HepG2 (cell line): ENCODE measurements around the gene PCDH12. TPM values are rescaled to one million over a fixed set of nuclear protein-coding genes. Genes with fewer than 3 reads are reported as not detected.

Experiments used
- ATAC-seq: fragments of 200-7000 bp; cut with Tn5 transposase; 3 replicates; pipeline ENCODE4 v1.9.1; 2020; ENCODE audit warnings: mild to moderate bottlenecking, moderate library complexity
- BruUV-seq: library from RNA; stranded (reverse); fragments of 400-500 nt; replicated peaks from 2 replicates; lab custom pipeline; 2021; lab: Mats Ljungman, UMichigan
- CTCF ChIA-PET: fragments of 300-600 bp; formaldehyde crosslinking; extraction: SDS; loops from one replicate; lab custom pipeline; 2021; ENCODE audit warnings: low total read pairs, inconsistent platforms, low intra/inter-chr PET ratio; lab: Yijun Ruan, JAX
- POLR2A ChIA-PET: fragments of 350-600 bp; sonication (Branson Sonifier 250); formaldehyde crosslinking; loops from one replicate; lab custom pipeline; 2020; ENCODE audit warnings: antibody characterized with exemption, inconsistent platforms; lab: Yijun Ruan, JAX
- DNase-seq: peaks from one replicate; pipeline ENCODE4 v3.0.0-alpha.2; 2015; ENCODE audit warnings: low spot score
- FAIRE-seq: peaks from 3 replicates; lab custom pipeline; 2011; peaks lifted over from hg19 to GRCh38; lab: Jason Lieb, UNC
- H2AFZ ChIP-seq: one replicate; pipeline ENCODE4 v1.6.1; 2011; ENCODE audit warnings: low read length, inconsistent platforms
- H3K27ac ChIP-seq: fragments of 300-600 bp; 3 replicates; pipeline ENCODE4 v1.8.0; 2011; ENCODE audit warnings: mixed run types, mild to moderate bottlenecking, mixed read lengths, low read length, inconsistent platforms; ENCODE audit not compliant: insufficient read depth; ENCODE audit errors: extremely low read length
- H3K27me3 ChIP-seq, 2 experiments: fragments of 200-600 bp in 1 of 2; 2 replicates in 1 of 2; 3 replicates in 1 of 2; pipeline versions ENCODE4 v1.6.0 to v1.8.0; 2011; ENCODE audit warnings: low read length in 2 of 2, mild to moderate bottlenecking in 2 of 2, moderate library complexity in 2 of 2, inconsistent platforms in 1 of 2; ENCODE audit not compliant: insufficient read depth in 2 of 2, control insufficient read depth in 1 of 2
- H3K36me3 ChIP-seq, 2 experiments: fragments of 200-600 bp in 1 of 2; replicated peaks in 1 of 2; 2 replicates in 1 of 2; 3 replicates in 1 of 2; pipeline versions ENCODE4 v1.5.1 to v1.8.0; 2011; ENCODE audit warnings: low read length in 2 of 2, inconsistent platforms in 1 of 2; ENCODE audit not compliant: insufficient read depth in 2 of 2, control insufficient read depth in 1 of 2
- H3K4me1 ChIP-seq: 2 replicates; pipeline ENCODE4 v1.5.1; 2012; ENCODE audit warnings: low read length, inconsistent platforms; ENCODE audit not compliant: insufficient read depth
- H3K4me2 ChIP-seq: 2 replicates; pipeline ENCODE4 v1.6.0; 2011; ENCODE audit warnings: low read depth, low read length, inconsistent platforms
- H3K4me3 ChIP-seq, 3 experiments: fragments of 200-600 bp in 1 of 3; sonication (generic), shearing (Covaris generic) in 1 of 3; replicated peaks in 1 of 3; 2 replicates each; pipeline ENCODE4 v1.5.1; 2011 to 2016; ENCODE audit warnings: low read length in 3 of 3, inconsistent platforms in 2 of 3, low read depth in 2 of 3, mild to moderate bottlenecking in 2 of 3, control low read depth in 1 of 3, mixed read lengths in 1 of 3; ENCODE audit not compliant: insufficient read depth in 1 of 3
- H3K79me2 ChIP-seq: one replicate; pipeline ENCODE4 v1.6.1; 2011; ENCODE audit warnings: low read length, inconsistent platforms; ENCODE audit not compliant: insufficient read depth
- H3K9ac ChIP-seq: 2 replicates; pipeline ENCODE4 v1.6.0; 2011; ENCODE audit warnings: mild to moderate bottlenecking, low read depth, low read length, inconsistent platforms; ENCODE audit not compliant: insufficient read depth
- H3K9me3 ChIP-seq: 2 replicates; pipeline ENCODE4 v1.5.1; 2012; ENCODE audit warnings: mild to moderate bottlenecking, low read length
- H4K20me1 ChIP-seq: 2 replicates; pipeline ENCODE4 v1.6.0; 2011; ENCODE audit warnings: inconsistent platforms, mild to moderate bottlenecking, low read length, moderate library complexity; ENCODE audit not compliant: insufficient read depth
- KIAA2018 ChIP-seq: sonication (generic); formaldehyde crosslinking; IDR thresholded peaks from 2 replicates; pipeline ENCODE4 v1.5.0; 2020; ENCODE audit warnings: mild to moderate bottlenecking, missing genetic modification reagents, borderline replicate concordance
- PTBP1 ChIP-seq: fragments of 200-400 bp; formaldehyde crosslinking; IDR thresholded peaks from 2 replicates; pipeline ENCODE4 v1.6.1; 2018; ENCODE audit warnings: low read length, low read depth; ENCODE audit not compliant: poor library complexity, severe bottlenecking
- RFX5 ChIP-seq: IDR thresholded peaks from 2 replicates; pipeline ENCODE4 v1.6.1; 2011; ENCODE audit warnings: low read depth, low read length, improper control_type of control experiment
- ZEB1 ChIP-seq: IDR thresholded peaks from 2 replicates; pipeline ENCODE4 v1.6.1; 2012; ENCODE audit warnings: mild to moderate bottlenecking, low read depth, inconsistent platforms; ENCODE audit not compliant: insufficient replicate concordance
- ZNF562 ChIP-seq: sonication (generic); formaldehyde crosslinking; IDR thresholded peaks from 2 replicates; pipeline ENCODE4 v1.8.0; 2022; ENCODE audit warnings: missing genetic modification reagents, borderline replicate concordance
- ZNF629 ChIP-seq: sonication (generic); formaldehyde crosslinking; conservative IDR thresholded peaks from 2 replicates; pipeline ENCODE4 v1.5.0; 2020; ENCODE audit warnings: missing genetic modification reagents
- WGBS: methylation state at CpG from one replicate; pipeline ENCODE4 v1.1.6; 2017; ENCODE audit warnings: low lambda C conversion rate; 5-methylcytosine and 5-hydroxymethylcytosine counted together
- in situ Hi-C: cut with HindIII; loops from 2 replicates; pipeline ENCODE4 v1.10.0; 2017; ENCODE audit warnings: low pct_unique_long_range_greater_than_20kb; ENCODE audit not compliant: extremely low pct_ligation_motif_present
- intact Hi-C: fragments of 100-400 bp; cut with micrococcal nuclease; formaldehyde crosslinking; loops from one replicate; pipeline ENCODE4 v1.10.0; 2022; ENCODE audit not compliant: unreplicated experiment
- polyA plus RNA-seq, 8 experiments: library from polyadenylated mRNA; depleted of rRNA in 3 of 8; stranded (reverse) in 7 of 8; unstranded in 1 of 8; fragments of >200 nt; fragmentation: Illumina TruSeq in 4 of 8; extraction: Trizol in 4 of 8; gene quantifications; 2 replicates each; pipeline versions ENCODE4 v1.2.1 to v1.2.3, GENCODE V29; 2011 to 2016; ENCODE audit warnings: low read depth in 4 of 8, missing spikeins in 1 of 8, mixed read lengths in 1 of 8; ENCODE audit not compliant: insufficient read depth in 1 of 8
- total RNA-seq, 5 experiments: library from RNA; depleted of rRNA; stranded (reverse); fragments of >200 nt; fragmentation: Illumina TruSeq; extraction: Trizol; gene quantifications; 2 replicates each; pipeline ENCODE4 v1.2.3, GENCODE V29; 2016; ENCODE audit warnings: low read depth in 1 of 5

Gene PCDH12
- total and polyA plus RNA-seq, 2 of the 13 experiments (the other 11 are each of a cell fraction or from before 2014, with no cell fraction given) = not detected

GRCh38 chr5:141963701-141964100 lies 5.7 kb upstream of the PCDH12 start:
- DNase-seq (no peak), ATAC-seq (no peak), FAIRE-seq (no peak)
- Histone ChIP-seq H2AFZ (no peak overlapping the region), H3K27ac (no peak overlapping the region), H3K9me3 (no peaks in the 10 kb centered on the region), H3K36me3 (no peaks in the 10 kb centered on the region)
- in situ Hi-C loops = no loop called here
- intact Hi-C loops = loop anchor here (5.0 kb wide), 1 partner anchor 36 kb away; no protein-coding TSS in a partner anchor
- BruUV-seq = no TSS peak
- CTCF ChIA-PET = no interaction called here
- POLR2A ChIA-PET = no interaction called here
- TF ChIP-seq PTBP1 = no peak
- TF ChIP-seq, all 625 proteins: peak for 0
- Histone ChIP-seq H3K4me1 (peaks cover 52% of the 10 kb centered on the region), H3K79me2 (no peaks in the 10 kb centered on the region), H3K27me3 (peaks cover 0 to 11% of the 10 kb centered on the region in 2 experiments; a peak in 3 of 5 replicates), H3K4me3 (no peak overlapping the region), H3K4me2 (no peak overlapping the region), H4K20me1 (no peaks in the 10 kb centered on the region), H3K9ac (no peak overlapping the region)
- WGBS = 28% methylated on average over 3 of the region's 3 CpGs

- in situ Hi-C loops = no loop called here
- TF ChIP-seq ZEB1 (no peak), ZNF562 (CRISPR knock-in tag) (no peak), KIAA2018 (CRISPR knock-in tag) (no peak), RFX5 (no peak), ZNF629 (no peak)
Observed at GRCh38 chr5:141961466-141961865, 3.5 kb upstream of the PCDH12 start.

More at GRCh38 chr5:141961466-141961865, 3.5 kb upstream of the PCDH12 start:
- Histone ChIP-seq H3K9ac (peak overlapping the region; percentile 18; the same call in 1 of the 2 replicates), H3K4me2 (peak overlapping the region; percentile 79), H3K27ac (no peak overlapping the region), H4K20me1 (no peaks in the 10 kb centered on the region), H2AFZ (peak overlapping the region; percentile 58), H3K4me1 (peaks cover 35% of the 10 kb centered on the region), H3K36me3 (no peaks in the 10 kb centered on the region), H3K79me2 (no peaks in the 10 kb centered on the region), H3K9me3 (no peaks in the 10 kb centered on the region), H3K4me3 (peak overlapping the region in 1 of 3 experiments; percentile 44; a peak in 2 of 6 replicates), H3K27me3 (peaks cover 0 to 26% of the 10 kb centered on the region in 2 experiments; a peak in 4 of 5 replicates)
- intact Hi-C loops = loop anchor here (2.0 to 5.0 kb wide), 2 partner anchors 34 to 47 kb away; no protein-coding TSS in a partner anchor
- no TSS peak for BruUV-seq
- FAIRE-seq = no peak
- ChIA-PET CTCF (interaction anchor here (1.4 to 2.8 kb wide), 4 partner anchors 11 to 269 kb away, joined by 3 to 30 read pairs (median 11); no protein-coding TSS in a partner anchor), POLR2A (interaction anchor here (0.6 to 2.9 kb wide), 7 partner anchors 8 to 269 kb away, joined by 3 to 12 read pairs (median 4); partner anchors contain the start of genes DELE1 and RNF14)
- DNase-seq = no peak
- 18% methylated on average over 3 of the region's 3 CpGs for WGBS
- no peak for ATAC-seq
